HEK293 (cell line): Measurements from ENCODE around the gene GLCCI1.

Source experiments
- CTCF ChIA-PET: fragments of 350-600 bp; formaldehyde crosslinking; extraction: SDS; loops from one replicate; lab custom pipeline; 2021; ENCODE audit warnings: antibody characterized with exemption; lab: Yijun Ruan, JAX
- POLR2A ChIA-PET: fragments of 300-600 bp; formaldehyde crosslinking; extraction: SDS; loops from one replicate; lab custom pipeline; 2020; ENCODE audit warnings: antibody characterized with exemption, inconsistent platforms; lab: Yijun Ruan, JAX
- H3K27ac ChIP-seq: fragments of 200-500 bp; sonication (Bioruptor generic); 2 replicates; pipeline ENCODE4 v1.5.1; 2014; ENCODE audit warnings: low read depth, low read length, control low read depth, inconsistent platforms; ENCODE audit errors: extremely low read depth
- H3K36me3 ChIP-seq, 2 experiments: fragments of 200-500 bp in 1 of 2; sonication (Bioruptor generic) in 1 of 2; 1 replicate in 1 of 2; 2 replicates in 1 of 2; pipeline ENCODE4 v1.5.1; 2014 to 2017; ENCODE audit warnings: inconsistent platforms in 2 of 2, low read length in 2 of 2; ENCODE audit not compliant: control insufficient read depth in 2 of 2, insufficient read depth in 1 of 2
- H3K4me1 ChIP-seq: fragments of 200-500 bp; sonication (Bioruptor generic); 2 replicates; pipeline ENCODE4 v1.5.1; 2014; ENCODE audit warnings: mild to moderate bottlenecking, low read length, inconsistent platforms; ENCODE audit not compliant: control insufficient read depth, insufficient read depth
- H3K4me3 ChIP-seq: 2 replicates; pipeline ENCODE4 v1.5.1; 2011; ENCODE audit warnings: low read depth, mild to moderate bottlenecking, control low read depth, low read length, moderate library complexity
- H3K9me3 ChIP-seq: fragments of 200-500 bp; sonication (Bioruptor generic); 2 replicates; pipeline ENCODE4 v1.5.1; 2014; ENCODE audit warnings: low read depth, low read length, inconsistent platforms; ENCODE audit not compliant: control insufficient read depth, insufficient read depth
- BCL11B ChIP-seq: fragments of 450-650 bp; formaldehyde crosslinking; IDR thresholded peaks from 2 replicates; pipeline ENCODE4 v1.5.1; 2016; ENCODE audit warnings: low read depth, missing biosample characterization, missing genetic modification characterization
- MZF1 ChIP-seq: fragments of 450-650 bp; formaldehyde crosslinking; IDR thresholded peaks from 2 replicates; pipeline ENCODE4 v1.5.1; 2017; ENCODE audit warnings: missing biosample characterization, missing genetic modification characterization, borderline replicate concordance
- OVOL3 ChIP-seq: fragments of 450-650 bp; formaldehyde crosslinking; IDR thresholded peaks from 2 replicates; pipeline ENCODE4 v1.5.1; 2016; ENCODE audit warnings: missing biosample characterization, missing genetic modification characterization
- RBAK ChIP-seq: fragments of 450-650 bp; formaldehyde crosslinking; IDR thresholded peaks from 2 replicates; pipeline ENCODE4 v1.5.1; 2016; ENCODE audit warnings: missing biosample characterization, missing genetic modification characterization
- ZBTB20 ChIP-seq: fragments of 450-650 bp; formaldehyde crosslinking; IDR thresholded peaks from 2 replicates; pipeline ENCODE4 v1.5.1; 2016; ENCODE audit warnings: missing biosample characterization, missing genetic modification characterization
- ZNF133 ChIP-seq: fragments of 450-650 bp; formaldehyde crosslinking; IDR thresholded peaks from 2 replicates; pipeline ENCODE4 v1.5.1; 2016; ENCODE audit warnings: missing biosample characterization, missing genetic modification characterization
- ZNF175 ChIP-seq: fragments of 450-650 bp; formaldehyde crosslinking; IDR thresholded peaks from 2 replicates; pipeline ENCODE4 v1.5.1; 2016; ENCODE audit warnings: missing biosample characterization, missing genetic modification characterization
- ZNF350 ChIP-seq: fragments of 450-650 bp; formaldehyde crosslinking; IDR thresholded peaks from 2 replicates; pipeline ENCODE4 v1.5.0; 2017; ENCODE audit warnings: missing biosample characterization, mild to moderate bottlenecking, missing genetic modification characterization
- ZNF354C ChIP-seq: fragments of 450-650 bp; formaldehyde crosslinking; IDR thresholded peaks from 2 replicates; pipeline ENCODE4 v1.5.1; 2016; ENCODE audit warnings: missing biosample characterization, missing genetic modification characterization, low read depth, borderline replicate concordance
- ZNF37A ChIP-seq: fragments of 450-650 bp; IDR thresholded peaks from 2 replicates; pipeline ENCODE4 v1.5.1; 2018; ENCODE audit warnings: missing biosample characterization, missing genetic modification characterization
- ZNF561 ChIP-seq: fragments of 450-650 bp; IDR thresholded peaks from 2 replicates; pipeline ENCODE4 v1.5.1; 2018; ENCODE audit warnings: missing biosample characterization, missing genetic modification characterization, borderline replicate concordance
- ZNF585B ChIP-seq: fragments of 450-650 bp; formaldehyde crosslinking; IDR thresholded peaks from 2 replicates; pipeline ENCODE4 v1.5.1; 2016; ENCODE audit warnings: missing biosample characterization, missing genetic modification characterization
- ZNF623 ChIP-seq: fragments of 450-650 bp; formaldehyde crosslinking; IDR thresholded peaks from 2 replicates; pipeline ENCODE4 v1.5.1; 2016; ENCODE audit warnings: missing biosample characterization, missing genetic modification characterization
- ZNF707 ChIP-seq: fragments of 450-650 bp; formaldehyde crosslinking; IDR thresholded peaks from 2 replicates; pipeline ENCODE4 v1.5.1; 2016; ENCODE audit warnings: missing biosample characterization, missing genetic modification characterization
- ZNF76 ChIP-seq: fragments of 450-650 bp; formaldehyde crosslinking; IDR thresholded peaks from 2 replicates; pipeline ENCODE4; 2016; ENCODE audit warnings: low read depth, missing biosample characterization, missing genetic modification characterization, borderline replicate concordance
- ZNF777 ChIP-seq: fragments of 450-650 bp; formaldehyde crosslinking; IDR thresholded peaks from 2 replicates; pipeline ENCODE4 v1.5.1; 2017; ENCODE audit warnings: missing biosample characterization, missing genetic modification characterization, borderline replicate concordance
- TF ChIP-seq, protein P1 (sequence below): fragments of 450-650 bp; formaldehyde crosslinking; IDR thresholded peaks from 2 replicates; pipeline ENCODE4 v1.5.1; 2016; ENCODE audit warnings: missing biosample characterization, missing genetic modification characterization
- TF ChIP-seq, protein P2 (sequence below): fragments of 450-650 bp; formaldehyde crosslinking; IDR thresholded peaks from 2 replicates; pipeline ENCODE4 v1.5.1; 2017; ENCODE audit warnings: missing biosample characterization, missing genetic modification characterization
- TF ChIP-seq, protein P3 (sequence below): fragments of 450-650 bp; formaldehyde crosslinking; IDR thresholded peaks from 2 replicates; pipeline ENCODE4 v1.5.1; 2016; ENCODE audit warnings: missing biosample characterization, missing genetic modification characterization, borderline replicate concordance

Gene GLCCI1

DNA sequence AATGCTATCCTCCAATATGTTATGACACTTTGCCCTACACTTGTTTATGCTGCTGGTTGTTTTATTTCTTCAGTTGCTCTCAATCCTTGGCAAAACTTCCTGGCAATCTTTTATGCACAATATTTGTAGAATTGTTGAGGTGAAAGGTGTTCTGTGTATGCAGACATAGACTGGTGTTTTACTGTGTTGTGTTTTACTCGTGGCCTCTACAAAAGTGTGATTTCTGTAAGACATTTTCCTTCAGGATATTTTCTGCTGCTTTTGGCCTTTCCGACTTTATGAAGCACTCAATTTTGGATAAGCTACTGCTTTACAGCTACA is 21.8 kb downstream of the GLCCI1 start:
- H3K4me1 ChIP-seq = peaks cover 5% of the 10 kb centered on the region; the same call in 1 of the 2 replicates
- no peaks in the 10 kb centered on the region for H3K36me3 ChIP-seq
- CTCF ChIA-PET = interaction anchor here (1.0 kb wide), 1 partner anchor 37 kb away, joined by 3 read pairs; no protein-coding TSS in a partner anchor
- TF ChIP-seq OVOL3 = no peak
- TF ChIP-seq, protein P1, sequence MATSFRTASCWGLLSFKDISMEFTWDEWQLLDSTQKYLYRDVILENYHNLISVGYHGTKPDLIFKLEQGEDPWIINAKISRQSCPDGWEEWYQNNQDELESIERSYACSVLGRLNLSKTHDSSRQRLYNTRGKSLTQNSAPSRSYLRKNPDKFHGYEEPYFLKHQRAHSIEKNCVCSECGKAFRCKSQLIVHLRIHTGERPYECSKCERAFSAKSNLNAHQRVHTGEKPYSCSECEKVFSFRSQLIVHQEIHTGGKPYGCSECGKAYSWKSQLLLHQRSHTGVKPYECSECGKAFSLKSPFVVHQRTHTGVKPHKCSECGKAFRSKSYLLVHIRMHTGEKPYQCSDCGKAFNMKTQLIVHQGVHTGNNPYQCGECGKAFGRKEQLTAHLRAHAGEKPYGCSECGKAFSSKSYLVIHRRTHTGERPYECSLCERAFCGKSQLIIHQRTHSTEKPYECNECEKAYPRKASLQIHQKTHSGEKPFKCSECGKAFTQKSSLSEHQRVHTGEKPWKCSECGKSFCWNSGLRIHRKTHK (tag by site-specific recombination) = no peak
- TF ChIP-seq, protein P2, sequence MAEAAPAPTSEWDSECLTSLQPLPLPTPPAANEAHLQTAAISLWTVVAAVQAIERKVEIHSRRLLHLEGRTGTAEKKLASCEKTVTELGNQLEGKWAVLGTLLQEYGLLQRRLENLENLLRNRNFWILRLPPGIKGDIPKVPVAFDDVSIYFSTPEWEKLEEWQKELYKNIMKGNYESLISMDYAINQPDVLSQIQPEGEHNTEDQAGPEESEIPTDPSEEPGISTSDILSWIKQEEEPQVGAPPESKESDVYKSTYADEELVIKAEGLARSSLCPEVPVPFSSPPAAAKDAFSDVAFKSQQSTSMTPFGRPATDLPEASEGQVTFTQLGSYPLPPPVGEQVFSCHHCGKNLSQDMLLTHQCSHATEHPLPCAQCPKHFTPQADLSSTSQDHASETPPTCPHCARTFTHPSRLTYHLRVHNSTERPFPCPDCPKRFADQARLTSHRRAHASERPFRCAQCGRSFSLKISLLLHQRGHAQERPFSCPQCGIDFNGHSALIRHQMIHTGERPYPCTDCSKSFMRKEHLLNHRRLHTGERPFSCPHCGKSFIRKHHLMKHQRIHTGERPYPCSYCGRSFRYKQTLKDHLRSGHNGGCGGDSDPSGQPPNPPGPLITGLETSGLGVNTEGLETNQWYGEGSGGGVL (tag by site-specific recombination) = no peak
- TF ChIP-seq ZNF175 (tag by site-specific recombination) = no peak
- TF ChIP-seq ZNF350 (tag by site-specific recombination) = no peak
- TF ChIP-seq ZNF707 (tag by site-specific recombination) = no peak
- no peak for TF ChIP-seq ZNF76 (tag by site-specific recombination)
- no peak for TF ChIP-seq ZNF623 (tag by site-specific recombination)
- no peak for TF ChIP-seq ZNF133 (tag by site-specific recombination)
- no peak for TF ChIP-seq ZNF585B
- TF ChIP-seq BCL11B (tag by site-specific recombination) = no peak
- TF ChIP-seq ZNF777 (tag by site-specific recombination) = no peak
- no peak for TF ChIP-seq ZNF354C (tag by site-specific recombination)
- TF ChIP-seq MZF1 (tag by site-specific recombination) = no peak
- no peak for TF ChIP-seq RBAK (tag by site-specific recombination)
- no peak for TF ChIP-seq ZNF37A (tag by site-specific recombination)
- no peak for TF ChIP-seq ZNF561
- no peak for TF ChIP-seq ZBTB20 (tag by site-specific recombination)
- TF ChIP-seq, protein P3, sequence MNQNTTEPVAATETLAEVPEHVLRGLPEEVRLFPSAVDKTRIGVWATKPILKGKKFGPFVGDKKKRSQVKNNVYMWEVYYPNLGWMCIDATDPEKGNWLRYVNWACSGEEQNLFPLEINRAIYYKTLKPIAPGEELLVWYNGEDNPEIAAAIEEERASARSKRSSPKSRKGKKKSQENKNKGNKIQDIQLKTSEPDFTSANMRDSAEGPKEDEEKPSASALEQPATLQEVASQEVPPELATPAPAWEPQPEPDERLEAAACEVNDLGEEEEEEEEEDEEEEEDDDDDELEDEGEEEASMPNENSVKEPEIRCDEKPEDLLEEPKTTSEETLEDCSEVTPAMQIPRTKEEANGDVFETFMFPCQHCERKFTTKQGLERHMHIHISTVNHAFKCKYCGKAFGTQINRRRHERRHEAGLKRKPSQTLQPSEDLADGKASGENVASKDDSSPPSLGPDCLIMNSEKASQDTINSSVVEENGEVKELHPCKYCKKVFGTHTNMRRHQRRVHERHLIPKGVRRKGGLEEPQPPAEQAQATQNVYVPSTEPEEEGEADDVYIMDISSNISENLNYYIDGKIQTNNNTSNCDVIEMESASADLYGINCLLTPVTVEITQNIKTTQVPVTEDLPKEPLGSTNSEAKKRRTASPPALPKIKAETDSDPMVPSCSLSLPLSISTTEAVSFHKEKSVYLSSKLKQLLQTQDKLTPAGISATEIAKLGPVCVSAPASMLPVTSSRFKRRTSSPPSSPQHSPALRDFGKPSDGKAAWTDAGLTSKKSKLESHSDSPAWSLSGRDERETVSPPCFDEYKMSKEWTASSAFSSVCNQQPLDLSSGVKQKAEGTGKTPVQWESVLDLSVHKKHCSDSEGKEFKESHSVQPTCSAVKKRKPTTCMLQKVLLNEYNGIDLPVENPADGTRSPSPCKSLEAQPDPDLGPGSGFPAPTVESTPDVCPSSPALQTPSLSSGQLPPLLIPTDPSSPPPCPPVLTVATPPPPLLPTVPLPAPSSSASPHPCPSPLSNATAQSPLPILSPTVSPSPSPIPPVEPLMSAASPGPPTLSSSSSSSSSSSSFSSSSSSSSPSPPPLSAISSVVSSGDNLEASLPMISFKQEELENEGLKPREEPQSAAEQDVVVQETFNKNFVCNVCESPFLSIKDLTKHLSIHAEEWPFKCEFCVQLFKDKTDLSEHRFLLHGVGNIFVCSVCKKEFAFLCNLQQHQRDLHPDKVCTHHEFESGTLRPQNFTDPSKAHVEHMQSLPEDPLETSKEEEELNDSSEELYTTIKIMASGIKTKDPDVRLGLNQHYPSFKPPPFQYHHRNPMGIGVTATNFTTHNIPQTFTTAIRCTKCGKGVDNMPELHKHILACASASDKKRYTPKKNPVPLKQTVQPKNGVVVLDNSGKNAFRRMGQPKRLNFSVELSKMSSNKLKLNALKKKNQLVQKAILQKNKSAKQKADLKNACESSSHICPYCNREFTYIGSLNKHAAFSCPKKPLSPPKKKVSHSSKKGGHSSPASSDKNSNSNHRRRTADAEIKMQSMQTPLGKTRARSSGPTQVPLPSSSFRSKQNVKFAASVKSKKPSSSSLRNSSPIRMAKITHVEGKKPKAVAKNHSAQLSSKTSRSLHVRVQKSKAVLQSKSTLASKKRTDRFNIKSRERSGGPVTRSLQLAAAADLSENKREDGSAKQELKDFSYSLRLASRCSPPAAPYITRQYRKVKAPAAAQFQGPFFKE (tag by site-specific recombination) = no peak
- H3K9me3 ChIP-seq = no peaks in the 10 kb centered on the region
- H3K4me3 ChIP-seq = no peak overlapping the region
- POLR2A ChIA-PET = no interaction called here
- no peak overlapping the region for H3K27ac ChIP-seq
